Activated CD8-positive, alpha-beta memory T cell treated with anti-CD3 and anti-CD28 coated beads for 48 hours (primary cell): ENCODE results near the gene FHIP1B.
"Not testable (repeated sequence)": the region's sequence is repeated elsewhere in the genome, so short reads cannot be mapped to it uniquely, and the experiment has no call there.

Experiments
- DNase-seq, 3 experiments: peaks; one replicate each; pipeline ENCODE4 v3.0.0-alpha.2; 2020; ENCODE audit warnings: low read depth in 2 of 3, low spot score in 2 of 3

The FHIP1B gene

DNA sequence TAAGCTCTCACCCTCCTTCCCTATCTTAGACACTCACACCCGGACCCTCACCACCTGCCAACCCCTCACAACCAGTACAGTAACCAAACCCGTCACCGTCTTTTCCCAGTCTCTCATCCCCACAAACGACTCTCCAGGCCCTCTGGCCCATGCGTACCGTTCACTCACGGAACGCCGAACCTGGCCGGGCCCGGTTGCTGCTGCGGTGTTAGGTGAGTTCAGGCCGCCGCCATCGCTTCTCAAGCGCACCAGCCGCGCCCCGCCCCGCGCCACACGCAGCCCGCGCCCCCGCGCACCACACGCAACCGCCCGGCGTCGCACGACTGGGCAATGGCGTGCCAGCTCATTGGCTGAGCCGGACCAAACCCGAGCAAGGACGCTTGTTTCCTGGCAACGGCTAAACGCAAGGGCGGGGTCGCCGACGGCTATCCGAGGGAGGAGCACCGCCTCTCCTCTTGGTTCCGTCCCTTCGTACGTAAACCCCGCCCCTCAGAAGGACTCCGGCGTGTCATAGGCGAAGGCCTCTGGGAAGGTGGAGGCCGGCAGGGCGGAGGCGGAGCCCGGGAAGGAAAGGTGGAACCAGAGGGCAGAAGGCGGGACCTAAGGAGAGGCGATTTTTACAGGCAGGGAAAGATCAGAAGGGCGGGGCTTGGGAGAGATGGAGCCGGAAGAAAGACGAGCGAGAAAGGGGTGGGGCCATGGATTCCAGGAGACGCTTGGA, at the start of gene FHIP1B:
FHIP1B (minus strand) TSS at position 250 of the 721 bp plus-strand sequence. CDS start 10,120 bp downstream, outside the sequence.
- DNase-seq, result peak; percentile 87 to 99 (median 95)

DNA sequence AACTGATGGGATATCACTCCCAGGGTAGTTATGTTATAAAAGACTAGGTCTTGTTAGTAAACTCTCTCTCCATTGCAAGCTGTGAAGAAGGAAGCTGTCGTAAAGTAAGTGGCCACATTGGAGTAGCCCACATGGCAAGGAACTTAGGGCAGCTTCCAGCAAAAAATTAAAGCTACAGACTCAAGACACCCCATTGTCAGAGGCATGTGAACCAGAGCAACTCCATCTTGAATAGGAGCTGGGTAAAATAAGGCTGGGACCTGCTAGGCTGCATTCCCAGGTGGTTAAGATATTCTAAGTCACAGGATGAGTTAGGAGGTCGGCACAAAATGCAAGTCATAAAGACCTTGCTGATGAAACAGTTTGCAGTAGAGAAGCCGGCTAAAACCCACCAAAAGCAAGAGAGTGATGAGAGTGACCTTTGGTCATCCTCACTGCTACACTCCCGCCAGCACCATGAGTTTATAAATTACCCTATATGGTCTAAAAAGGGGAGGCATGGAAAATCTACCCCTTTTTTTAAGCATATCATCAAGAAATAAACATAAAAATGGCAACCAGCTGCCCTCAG, 49.1 kb upstream of the FHIP1B start:
- DNase-seq, result no peak

DNA sequence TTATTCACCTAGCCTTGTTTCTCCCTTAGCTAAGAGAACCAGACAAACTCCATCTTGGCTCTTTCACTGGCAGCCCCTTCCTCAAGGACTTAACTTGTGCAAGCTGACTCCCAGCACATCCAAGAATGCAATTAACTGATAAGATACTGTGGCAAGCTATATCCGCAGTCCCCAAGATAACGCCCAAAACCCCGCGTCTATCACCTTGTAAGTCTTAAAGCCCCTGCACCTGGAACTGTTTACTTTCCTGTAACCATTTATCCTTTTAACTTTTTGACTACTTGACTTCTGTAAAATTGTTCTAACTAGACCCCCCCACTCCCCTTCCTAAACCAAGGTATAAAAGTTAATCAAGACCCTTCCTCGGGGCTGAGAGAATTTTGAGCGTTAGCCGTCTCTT, 46.4 kb upstream of the FHIP1B start:
- not testable (repeated sequence) for DNase-seq

DNA sequence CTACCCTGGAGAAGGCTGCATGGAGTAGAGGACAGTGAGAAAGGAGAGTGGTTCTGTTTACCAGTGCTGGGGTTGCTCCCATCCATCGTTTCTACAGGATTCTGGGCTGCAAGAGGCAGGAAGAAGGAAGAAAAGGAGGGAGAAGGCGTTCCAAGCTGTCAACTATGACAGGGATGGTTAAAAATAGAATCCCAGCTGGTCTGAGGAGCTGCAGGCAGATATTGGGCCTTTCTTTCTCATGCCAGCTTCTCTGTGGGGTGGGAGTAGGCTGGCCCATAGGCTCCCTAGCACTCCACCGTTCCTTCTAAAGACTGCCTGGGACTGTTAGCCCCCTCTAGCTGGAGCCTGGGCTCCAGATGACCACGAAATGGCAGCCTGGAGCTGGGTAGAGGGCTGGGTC, 38.8 kb upstream of the FHIP1B start:
- no peak for DNase-seq

DNA sequence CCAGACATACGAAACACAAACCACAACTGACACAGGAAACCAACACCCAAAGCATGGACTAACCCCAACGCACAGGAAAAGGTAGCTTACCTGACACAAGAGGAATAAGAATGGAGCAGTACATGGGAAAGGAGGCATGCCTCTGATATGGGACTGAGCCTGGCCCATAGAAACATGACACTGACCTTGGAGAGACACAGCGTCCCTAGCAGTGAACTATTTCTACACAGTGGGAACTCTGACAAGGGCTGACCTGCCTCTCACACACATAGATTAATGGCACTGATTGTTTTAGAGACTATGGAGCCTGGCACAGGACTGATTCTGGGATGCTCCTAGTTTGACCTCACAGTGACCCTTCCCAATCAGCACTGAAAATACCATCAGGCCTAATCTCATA, 37.2 kb upstream of the FHIP1B start:
- no peak for DNase-seq

DNA sequence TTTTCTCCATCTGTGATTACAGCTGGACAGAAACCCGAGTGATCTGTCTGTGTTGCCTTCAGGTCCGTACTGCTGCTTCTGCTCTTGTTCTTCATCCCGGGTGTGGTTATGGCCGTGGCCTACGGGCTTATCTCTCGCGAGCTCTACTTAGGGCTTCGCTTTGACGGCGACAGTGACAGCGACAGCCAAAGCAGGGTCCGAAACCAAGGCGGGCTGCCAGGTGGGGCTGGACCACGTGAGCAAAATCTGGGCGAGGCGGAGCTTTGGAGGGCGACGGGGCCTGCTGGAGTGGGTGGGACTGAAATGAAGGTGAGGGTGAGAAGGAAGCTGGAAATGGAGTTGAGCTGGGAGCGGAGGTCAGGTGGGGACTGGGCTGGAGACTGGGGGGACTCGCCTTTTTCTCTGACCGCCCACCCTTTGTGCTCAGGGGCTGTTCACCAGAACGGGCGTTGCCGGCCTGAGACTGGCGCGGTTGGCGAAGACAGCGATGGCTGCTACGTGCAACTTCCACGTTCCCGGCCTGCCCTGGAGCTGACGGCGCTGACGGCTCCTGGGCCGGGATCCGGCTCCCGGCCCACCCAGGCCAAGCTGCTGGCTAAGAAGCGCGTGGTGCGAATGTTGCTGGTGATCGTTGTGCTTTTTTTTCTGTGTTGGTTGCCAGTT, 36.3 kb upstream of the FHIP1B start:
- DNase-seq, result no peak

DNA sequence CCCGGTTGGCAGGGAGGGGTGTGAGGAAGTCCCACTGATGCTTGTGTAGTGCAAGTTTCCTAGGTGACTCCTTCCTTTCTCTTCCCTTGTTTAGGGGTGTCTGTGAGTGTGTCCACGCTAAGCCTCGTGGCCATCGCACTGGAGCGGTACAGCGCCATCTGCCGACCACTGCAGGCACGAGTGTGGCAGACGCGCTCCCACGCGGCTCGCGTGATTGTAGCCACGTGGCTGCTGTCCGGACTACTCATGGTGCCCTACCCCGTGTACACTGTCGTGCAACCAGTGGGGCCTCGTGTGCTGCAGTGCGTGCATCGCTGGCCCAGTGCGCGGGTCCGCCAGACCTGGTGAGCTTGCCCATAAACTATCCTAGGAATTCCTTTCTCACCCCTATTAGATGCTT, 35.6 kb upstream of the FHIP1B start:
- no peak for DNase-seq

DNA sequence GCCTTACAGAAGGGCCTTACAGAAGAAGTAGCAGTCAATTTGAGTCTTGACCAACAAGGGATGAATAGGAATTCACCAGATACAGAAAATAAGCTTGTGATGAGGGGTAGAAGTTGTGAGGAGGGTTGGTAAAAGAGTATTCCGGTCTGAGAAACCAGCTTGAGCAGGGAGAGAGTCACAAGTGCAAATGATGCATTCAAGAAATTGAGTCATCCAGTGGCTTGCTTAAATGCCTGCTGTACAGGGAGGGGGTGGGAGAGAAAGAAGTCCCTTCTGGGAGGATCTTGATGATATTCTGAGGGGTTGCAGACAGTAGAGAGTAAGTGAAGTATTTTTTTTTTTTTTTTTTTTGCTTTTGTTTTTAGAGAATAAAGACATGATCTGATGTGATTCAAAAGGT, 34.4 kb upstream of the FHIP1B start:
- DNase-seq, result no peak

DNA sequence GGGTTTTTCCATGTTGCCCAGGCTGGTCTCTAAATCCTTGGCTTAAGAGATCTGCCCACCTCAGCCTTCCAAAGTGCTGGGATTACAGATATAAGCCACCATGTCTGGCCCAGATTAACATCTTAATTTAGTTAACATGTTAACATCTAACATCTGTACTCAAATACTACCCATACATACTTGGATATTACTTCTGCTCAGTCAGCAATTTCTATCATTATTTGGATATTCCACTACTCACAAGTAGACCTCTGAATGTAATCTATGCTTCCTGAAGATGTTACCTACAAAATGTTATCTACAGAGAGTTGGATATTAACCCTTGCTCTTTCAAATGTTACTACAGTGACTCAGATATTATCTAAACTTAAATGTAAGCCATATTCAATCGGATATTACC, 29.2 kb upstream of the FHIP1B start:
- DNase-seq, result no peak

DNA sequence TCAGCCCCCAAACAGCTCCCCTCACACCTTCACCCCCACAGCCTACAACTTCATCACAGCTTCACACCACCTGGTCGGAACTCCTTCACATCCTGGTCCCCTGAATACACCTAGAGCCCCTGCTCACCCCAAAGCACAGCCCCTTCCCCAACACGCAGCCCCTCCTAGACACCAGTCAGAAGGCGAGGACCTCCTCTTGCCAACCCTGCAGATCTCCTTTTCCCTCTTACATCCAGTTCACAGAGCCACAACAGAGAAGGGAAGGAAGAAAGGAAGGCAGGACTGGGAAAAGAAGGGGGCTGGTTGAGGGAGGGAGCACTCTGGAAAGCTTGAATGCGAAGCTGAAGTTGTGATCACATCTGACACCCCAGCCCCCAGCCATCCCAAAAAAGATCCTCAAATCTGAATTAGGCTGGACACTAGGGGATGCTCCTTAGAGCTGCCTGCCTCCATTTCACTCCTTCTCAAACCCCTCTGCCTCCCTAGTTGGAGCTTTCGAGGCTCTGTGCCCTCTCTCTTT, 25.8 kb upstream of the FHIP1B start:
- DNase-seq, result no peak

DNA sequence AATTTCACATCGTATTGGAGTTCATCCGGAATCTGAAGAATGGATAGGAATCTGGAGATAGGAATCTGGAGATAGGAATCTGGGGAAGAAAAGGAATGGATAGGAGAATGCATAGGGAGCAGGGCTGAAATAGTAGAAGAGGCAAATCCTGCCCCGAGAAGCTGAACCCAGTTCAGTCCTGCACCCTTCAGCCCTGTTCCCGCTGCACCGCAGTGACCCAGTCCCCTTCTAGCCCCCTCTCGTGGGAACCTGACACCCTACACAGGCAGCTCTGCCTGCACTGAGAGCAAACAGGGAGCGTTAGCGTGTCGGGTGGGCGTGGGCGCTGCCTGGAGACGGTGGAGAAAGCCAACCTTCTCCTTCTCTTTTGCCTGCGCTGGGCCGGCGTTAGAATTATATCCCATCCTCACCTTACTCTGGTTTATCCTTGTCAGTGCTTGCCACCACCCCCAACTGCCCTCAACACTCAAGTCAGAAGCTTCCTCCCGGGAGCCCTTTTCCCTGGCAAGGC, 24.2 kb upstream of the FHIP1B start:
- no peak for DNase-seq

DNA sequence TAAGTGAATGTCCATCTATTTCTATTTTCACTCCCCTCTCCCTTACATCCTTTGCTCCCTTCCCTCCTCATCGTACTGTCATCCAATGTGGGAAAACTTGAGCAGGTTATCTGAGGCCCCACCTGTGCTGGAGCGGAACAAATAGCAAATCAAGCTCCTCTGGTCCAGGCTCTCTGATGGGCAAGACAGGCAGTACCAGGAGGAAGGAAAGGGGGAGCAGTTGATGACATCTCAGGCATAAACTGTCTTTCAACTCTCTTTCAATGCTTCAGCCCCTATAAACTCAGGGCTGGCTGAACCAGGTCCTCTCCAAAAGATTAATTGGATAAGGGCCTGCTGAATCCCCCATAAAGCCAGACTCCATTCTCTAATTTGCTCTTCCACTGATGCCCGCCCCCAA, 23.7 kb upstream of the FHIP1B start:
- no peak for DNase-seq

DNA sequence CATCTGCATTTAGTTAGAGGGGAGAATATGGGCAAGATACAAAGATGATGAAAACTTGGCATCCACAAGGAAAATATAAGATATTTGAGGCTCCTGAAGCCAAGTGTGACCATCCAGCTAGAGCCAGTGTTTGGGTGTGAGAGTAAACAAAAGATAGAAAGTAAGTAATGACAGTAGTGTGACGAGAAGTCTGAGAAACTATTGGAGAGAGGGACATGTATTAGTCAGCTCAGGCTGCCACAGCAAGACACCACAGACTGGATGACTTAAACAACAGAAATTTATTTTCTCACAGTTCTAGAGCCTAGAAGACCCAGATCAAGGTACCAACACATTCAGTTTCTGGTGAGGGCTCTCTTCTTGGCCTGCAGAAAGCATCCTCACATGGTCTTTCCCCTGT, 18.8 kb upstream of the FHIP1B start:
- no peak for DNase-seq

DNA sequence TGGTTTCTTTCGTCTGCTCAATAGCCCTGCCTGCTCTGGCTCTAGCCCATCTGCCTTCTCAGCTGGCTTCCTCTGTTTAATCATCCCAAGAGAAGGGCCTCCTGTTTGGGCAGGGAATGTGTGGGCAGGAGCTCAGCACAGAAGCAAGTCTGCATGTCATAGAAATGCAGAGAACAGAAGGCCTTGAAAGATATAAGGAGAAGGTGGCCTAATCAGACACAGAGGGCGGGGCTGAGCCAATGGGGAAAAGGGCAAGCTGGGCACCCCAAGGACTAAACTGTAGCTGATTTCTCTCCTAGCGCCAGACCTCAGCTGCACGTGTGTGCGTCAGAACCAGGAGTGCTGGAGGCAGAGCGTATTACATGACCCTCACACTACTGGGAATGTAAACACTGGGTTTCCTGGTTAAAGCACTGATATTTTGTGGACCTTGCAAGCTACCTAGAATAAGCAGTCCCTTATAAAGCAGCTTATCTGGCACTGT, 17.6 kb upstream of the FHIP1B start:
- DNase-seq, result no peak

DNA sequence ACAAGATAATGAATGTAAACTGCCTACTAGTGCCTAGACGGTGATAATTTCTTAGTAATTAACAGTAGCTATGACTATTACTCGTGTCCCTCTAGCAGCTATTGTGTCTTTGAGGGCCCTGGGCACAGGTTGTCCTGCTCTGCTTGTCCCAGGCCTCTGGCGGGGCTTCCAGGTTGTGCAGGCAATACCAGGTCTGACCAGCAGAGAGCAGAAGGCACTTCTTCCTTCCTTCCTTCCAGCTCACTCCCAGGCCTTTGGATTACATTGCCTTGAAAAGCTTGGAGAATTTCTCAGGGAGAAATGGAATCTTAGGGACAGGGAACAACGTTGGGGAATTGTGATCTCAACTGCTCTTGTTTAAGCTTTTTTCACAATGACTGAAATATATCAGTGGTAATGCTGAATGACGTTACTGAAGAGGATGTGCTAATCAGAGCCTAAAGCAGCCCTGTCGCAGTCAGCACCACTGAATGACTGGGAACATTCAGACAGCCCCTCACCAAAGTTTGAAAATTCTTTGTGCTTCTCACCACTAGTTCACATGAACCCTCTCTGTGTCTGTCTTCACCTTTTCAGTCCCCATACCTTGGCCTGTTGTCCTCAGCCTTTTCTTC, 16.8 kb upstream of the FHIP1B start:
- peak in 1 of 3 experiments; percentile 28 for DNase-seq

DNA sequence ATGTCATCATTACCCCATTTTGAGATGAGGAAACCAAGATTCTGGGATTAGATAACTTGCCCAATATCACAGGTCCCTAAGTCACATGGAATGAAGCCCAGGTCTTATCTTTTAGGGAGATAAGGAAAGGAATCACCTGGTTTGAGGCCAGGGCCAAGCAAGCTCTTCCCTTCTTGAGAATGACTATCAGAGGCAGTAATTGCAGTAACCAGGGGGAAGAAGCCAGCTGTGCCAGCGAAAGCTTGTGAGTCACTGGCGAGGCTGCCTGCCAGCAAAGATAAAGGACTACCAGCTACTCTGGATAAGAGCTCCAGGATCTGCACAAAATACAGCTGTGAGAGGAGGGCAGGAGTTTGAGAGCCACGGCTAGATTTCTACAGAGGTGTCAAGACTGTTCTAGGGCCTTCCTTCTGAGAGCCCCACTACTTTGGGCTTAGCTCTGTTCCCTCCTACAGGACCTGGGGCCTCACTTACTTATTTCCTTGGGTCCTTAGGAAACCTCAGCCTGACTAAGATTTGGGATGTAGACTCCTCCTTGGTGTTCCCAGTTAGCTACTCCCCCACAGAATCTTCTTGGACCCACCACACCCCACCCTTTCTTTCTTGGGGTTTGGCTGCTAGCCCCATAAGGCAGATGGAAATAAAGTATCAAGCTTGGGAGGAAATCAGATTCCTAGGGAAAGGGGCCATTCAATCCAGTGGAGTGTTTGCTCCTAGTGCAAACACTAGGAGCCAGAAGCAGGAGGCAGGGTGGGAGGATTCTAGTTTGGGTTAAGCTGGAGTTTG, 15.5 kb upstream of the FHIP1B start:
- no peak for DNase-seq

DNA sequence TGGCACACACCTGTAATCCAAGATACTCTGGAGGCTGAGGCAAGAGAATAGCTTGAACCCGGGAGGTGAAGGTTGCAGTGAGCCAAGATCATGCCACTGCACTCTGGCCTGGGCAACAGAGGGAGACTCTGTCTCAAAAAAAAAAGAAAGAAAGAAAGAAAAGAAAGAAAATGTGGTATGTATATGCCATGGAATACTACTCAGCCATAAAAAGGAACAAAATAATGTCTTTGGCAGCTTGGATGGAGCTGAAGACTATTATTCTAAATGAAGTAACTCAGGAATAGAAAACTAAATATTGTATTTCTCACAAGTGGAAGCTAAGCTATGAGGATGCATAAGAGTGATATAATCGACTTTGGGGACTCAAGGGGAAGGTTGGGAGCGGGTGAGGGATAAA, 14.5 kb upstream of the FHIP1B start:
- DNase-seq, result not testable (repeated sequence)

DNA sequence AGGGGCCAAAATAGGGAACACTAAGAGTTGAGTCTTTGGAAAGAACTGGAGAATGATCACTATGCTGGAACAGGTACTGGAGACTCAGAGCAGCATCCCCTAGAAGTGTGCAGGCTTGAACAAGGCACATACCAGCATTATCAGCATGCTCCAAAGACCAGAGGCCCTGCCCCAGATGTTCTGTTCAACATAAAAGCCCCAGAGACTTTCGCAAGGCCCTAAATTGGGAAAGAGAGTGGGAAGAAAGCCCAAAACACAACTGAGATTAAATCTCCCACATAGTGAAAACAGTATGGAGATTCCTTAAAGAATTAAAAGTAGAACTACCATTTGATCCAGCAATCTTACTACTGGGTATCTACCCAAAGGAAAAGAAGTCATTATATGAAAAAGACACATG, 13.8 kb upstream of the FHIP1B start:
- DNase-seq, result no peak

DNA sequence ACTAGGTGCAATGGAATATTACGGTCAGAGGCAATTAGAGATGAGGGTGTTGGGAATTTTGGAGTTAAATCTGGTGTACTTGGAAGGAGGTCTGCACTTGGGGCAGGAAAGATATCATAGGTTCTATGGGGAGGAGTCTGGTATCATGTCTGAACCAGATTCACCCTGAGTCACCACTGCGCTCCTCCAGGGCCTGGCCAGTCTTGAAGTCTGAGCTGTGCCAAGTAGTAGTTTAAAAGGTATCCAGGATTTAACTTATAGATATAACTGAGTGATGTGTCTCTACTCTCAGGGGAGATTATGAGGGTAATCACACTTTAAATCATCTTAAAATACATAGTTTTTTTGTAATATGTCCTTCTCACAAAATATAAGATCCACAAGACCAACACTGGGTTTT, 11.1 kb upstream of the FHIP1B start:
- DNase-seq, result no peak

DNA sequence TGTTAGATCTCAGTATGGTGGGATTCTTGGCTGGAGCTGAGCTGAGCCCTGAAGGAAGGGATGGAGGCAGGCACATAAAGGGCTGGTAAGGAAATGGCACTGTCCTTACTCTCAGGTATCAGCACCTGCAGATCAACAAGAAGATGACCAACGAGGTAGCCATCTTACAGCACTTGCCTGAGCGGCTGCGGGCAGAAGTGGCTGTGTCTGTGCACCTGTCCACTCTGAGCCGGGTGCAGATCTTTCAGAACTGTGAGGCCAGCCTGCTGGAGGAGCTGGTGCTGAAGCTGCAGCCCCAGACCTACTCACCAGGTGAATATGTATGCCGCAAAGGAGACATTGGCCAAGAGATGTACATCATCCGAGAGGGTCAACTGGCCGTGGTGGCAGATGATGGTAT, 6.9 kb upstream of the FHIP1B start:
- DNase-seq, result no peak

DNA sequence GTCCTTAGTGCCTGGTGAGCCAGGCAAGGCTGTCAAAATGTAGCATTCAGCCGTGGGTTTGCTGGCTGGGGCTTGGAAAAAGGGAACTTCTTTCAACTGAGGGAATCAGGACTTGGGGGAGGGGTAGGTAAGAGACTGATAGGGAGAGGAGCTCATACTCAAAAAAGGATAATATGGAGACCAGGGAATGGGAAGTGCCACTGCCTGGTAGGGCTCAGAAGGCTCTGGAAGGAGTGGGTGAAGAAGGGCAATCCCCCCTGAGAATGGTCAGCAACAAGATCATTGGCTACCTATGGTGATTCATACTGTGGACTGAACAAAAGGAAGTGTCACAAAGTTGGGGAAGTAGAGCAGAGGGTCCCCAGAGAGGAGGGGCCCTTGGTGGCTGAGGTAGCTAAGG, 6.3 kb upstream of the FHIP1B start:
- no peak for DNase-seq
